Adrenal gland (tissue), 5 donors: ENCODE data around the gene CNGB1.

Experiments used
- POLR2A ChIP-seq, 2 donors: fragments of 450-650 bp; IDR thresholded peaks; one replicate each; pipeline ENCODE4 v1.6.1; 2017; ENCODE audit warnings: antibody characterized with exemption in 2 of 2, mild to moderate bottlenecking in 2 of 2, moderate library complexity in 1 of 2
- TF ChIP-seq, protein P1 (sequence below), 6 experiments: fragments of 450-650 bp in 4 of 6; fragments of 200-600 bp in 2 of 6; sonication (generic) in 1 of 6; IDR thresholded peaks; 1 replicate in 5 of 6; 2 replicates in 1 of 6; pipeline versions ENCODE4 v1.5.1 to v1.8.0; 2016 to 2021; ENCODE audit warnings: antibody characterized with exemption in 6 of 6, mild to moderate bottlenecking in 2 of 6, moderate library complexity in 1 of 6
- donor health status: DM: no; HTN: no; CAD: no.

DNA sequence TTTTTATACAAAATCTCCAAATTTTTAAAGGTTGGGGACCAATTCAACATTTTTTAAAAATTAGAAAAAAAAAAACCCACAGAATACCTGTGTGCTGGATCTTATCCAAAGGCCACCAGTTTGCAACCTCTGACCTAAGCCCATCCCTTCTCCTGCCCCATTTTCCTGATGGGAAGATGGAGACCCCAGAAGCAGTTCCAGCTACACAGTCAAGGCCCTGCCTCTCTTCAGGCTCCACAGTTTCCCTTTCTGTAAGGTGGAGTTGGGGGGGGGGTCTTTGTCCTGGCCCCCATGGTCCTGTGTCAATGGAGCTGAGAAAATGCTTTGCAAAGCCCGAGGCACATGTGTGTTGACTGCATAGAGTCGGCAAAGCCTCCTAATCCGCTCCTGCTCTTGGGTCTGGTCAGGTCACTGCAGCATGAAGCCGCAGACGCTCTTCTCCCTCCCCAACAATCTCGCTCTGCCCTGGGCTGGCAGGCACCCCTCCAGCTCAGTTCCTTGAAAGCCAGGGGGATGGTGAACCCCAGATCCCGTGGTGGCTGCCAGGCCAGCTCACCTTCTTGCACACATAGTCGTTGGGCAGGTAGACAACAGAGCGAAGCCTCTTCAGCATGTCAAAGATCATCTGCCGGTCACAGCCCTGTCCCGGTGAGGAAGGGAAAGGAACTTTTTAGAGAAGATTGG is 70.0 kb downstream of the CNGB1 start:
- TF ChIP-seq, protein P1, sequence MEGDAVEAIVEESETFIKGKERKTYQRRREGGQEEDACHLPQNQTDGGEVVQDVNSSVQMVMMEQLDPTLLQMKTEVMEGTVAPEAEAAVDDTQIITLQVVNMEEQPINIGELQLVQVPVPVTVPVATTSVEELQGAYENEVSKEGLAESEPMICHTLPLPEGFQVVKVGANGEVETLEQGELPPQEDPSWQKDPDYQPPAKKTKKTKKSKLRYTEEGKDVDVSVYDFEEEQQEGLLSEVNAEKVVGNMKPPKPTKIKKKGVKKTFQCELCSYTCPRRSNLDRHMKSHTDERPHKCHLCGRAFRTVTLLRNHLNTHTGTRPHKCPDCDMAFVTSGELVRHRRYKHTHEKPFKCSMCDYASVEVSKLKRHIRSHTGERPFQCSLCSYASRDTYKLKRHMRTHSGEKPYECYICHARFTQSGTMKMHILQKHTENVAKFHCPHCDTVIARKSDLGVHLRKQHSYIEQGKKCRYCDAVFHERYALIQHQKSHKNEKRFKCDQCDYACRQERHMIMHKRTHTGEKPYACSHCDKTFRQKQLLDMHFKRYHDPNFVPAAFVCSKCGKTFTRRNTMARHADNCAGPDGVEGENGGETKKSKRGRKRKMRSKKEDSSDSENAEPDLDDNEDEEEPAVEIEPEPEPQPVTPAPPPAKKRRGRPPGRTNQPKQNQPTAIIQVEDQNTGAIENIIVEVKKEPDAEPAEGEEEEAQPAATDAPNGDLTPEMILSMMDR (IDR thresholded peaks at IDR 0.05), result no peak
- TF ChIP-seq POLR2A (IDR thresholded peaks at IDR 0.05), result no peak
